Esophagus mucosa (tissue), 1 donor: ENCODE results near the gene PEPD. TPM values are rescaled to one million over a fixed set of nuclear protein-coding genes. Genes with fewer than 3 reads are reported as not detected.
A peak's percentile ranks its signal among the peaks of the same experiment; 100 is the strongest.
"Not testable (repeated sequence)": the region's sequence is repeated elsewhere in the genome, so short reads cannot be mapped to it uniquely, and the experiment has no call there.

Experiments
- ATAC-seq: fragments of 200-7000 bp; cut with Tn5 transposase; one replicate; pipeline ENCODE4 v1.9.1; 2020
- total RNA-seq: library from RNA; stranded (reverse); gene quantifications from one replicate; pipeline ENCODE4 v1.2.4, GENCODE V29; 2023
- donor health status: DM: yes; HTN: yes; CAD: no.

The PEPD gene
- total RNA-seq = 52.4 TPM

- ATAC-seq = peak; percentile 95
Measured at GRCh38 chr19:33521480-33522370, at the start of gene PEPD. PEPD (minus strand) TSS chr19:33521791; CDS start chr19:33521760, 31 bp downstream.

DNA sequence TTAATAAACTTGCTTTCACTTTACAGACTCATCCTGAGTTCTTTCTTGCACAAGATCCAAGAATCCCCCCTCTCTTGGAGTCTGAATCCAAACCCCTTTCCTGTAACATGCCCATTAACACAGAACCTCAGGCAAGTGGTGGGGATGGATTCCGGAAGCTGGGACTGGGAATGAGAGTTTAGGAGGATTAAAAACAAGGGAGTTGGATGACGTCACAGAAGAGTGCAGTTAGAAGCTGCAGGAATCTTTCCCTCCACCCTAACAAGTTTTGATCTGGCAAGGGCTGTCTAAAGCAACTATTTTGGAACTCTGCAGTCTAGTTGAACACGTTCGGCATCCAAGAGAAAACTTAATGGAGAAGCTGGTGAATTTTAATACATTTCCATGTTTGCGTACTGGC lies 48.2 kb upstream of the PEPD start:
- no peak for ATAC-seq

- ATAC-seq = no peak
Measured at GRCh38 chr19:33568706-33569105, 47.1 kb upstream of the PEPD start.

GRCh38 chr19:33564836-33565338 lies 43.3 kb upstream of the PEPD start:
- no peak for ATAC-seq

DNA sequence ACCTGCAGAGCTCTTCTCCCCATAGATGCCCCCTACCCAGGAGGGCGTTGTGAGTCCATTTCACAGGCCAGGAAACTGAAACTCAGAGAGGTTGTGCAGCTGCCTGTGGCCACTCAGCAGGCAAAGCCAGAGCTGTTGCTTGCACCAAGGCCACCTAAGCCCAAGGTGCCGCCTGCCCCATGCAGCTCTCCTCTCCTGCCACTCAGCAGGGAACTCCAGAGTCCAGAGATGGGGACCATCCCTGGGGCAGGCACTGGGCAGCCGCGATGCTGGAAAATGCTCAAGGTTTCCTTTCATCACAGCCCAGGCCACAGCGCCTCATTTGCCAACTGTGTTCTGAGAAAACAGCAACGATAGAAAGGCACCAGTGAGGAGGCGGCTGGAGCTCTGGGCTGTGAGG lies 41.0 kb upstream of the PEPD start:
- ATAC-seq = no peak

DNA sequence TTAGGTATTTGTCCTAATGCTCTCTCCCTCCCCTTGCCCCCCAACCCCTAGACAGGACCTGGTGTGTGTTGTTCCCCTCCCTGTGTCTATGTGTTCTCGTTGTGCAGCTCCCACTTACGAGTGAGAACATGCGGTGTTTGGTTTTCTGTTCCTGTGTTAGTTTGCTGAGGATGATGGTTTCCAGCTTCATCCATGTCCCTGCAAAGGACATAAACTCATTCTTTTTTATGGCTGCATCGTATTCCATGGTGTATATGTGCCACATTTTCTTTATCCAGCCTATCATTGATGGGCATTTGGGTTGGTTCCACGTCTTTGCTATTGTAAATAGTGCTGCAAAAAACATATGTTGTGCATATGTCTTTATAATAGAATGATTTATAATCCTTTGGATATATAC lies 40.1 kb upstream of the PEPD start:
- not testable (repeated sequence) for ATAC-seq

DNA sequence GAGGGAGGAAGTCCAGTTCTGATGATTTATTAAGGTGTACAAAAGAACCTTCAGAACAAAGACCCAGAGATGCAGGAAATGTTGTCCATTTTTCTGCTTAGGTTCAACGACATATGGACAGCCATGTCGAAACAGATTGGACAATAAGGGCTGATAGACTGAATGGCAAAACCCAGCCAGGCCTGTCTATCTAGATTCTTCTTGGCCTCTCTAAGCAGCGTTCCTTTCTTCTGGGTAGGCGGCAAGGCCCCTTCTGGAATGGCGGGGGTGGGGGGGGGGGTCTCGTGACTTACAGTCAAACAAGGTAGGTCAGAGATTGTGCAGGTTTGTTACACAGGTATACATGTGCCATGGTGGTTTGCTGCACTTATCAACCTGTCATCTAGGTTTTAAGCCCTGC lies 39.7 kb upstream of the PEPD start:
- no peak for ATAC-seq

- ATAC-seq = no peak
Measured at GRCh38 chr19:33559996-33560395, 38.4 kb upstream of the PEPD start.

GRCh38 chr19:33558856-33559255 lies 37.3 kb upstream of the PEPD start:
- ATAC-seq = peak; percentile 40

- no peak for ATAC-seq
Measured at GRCh38 chr19:33558151-33558550, 36.6 kb upstream of the PEPD start.

- ATAC-seq = no peak
Measured at GRCh38 chr19:33557720-33558119, 36.1 kb upstream of the PEPD start.

DNA sequence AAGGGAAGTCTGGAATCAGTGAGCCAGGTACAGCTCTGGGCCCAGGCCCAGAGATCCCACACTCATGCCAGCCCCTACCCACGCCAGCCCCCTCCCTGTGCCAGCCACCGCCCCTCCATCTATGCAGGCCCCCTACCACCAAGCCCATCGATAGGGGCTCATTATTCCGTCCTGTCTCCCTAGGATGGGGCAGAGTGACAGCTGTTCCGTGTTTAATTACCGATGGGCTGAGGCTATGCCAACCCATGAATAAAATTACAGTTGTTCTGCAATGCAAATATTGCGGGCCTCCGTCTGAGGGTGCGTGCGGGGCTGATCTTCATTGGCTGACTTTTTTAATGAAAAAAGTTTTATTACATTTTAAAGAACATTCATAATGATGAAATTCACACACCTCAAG lies 35.6 kb upstream of the PEPD start:
- ATAC-seq = no peak

GRCh38 chr19:33556261-33556660 lies 34.7 kb upstream of the PEPD start:
- ATAC-seq = no peak

GRCh38 chr19:33555726-33556125 lies 34.1 kb upstream of the PEPD start:
- ATAC-seq = not testable (repeated sequence)

- ATAC-seq = no peak
Measured at GRCh38 chr19:33554821-33555220, 33.2 kb upstream of the PEPD start.

GRCh38 chr19:33554391-33554790 lies 32.8 kb upstream of the PEPD start:
- ATAC-seq = no peak

GRCh38 chr19:33553530-33554310 lies 32.1 kb upstream of the PEPD start:
- ATAC-seq = no peak

GRCh38 chr19:33552928-33553279 lies 31.3 kb upstream of the PEPD start:
- ATAC-seq = no peak

DNA sequence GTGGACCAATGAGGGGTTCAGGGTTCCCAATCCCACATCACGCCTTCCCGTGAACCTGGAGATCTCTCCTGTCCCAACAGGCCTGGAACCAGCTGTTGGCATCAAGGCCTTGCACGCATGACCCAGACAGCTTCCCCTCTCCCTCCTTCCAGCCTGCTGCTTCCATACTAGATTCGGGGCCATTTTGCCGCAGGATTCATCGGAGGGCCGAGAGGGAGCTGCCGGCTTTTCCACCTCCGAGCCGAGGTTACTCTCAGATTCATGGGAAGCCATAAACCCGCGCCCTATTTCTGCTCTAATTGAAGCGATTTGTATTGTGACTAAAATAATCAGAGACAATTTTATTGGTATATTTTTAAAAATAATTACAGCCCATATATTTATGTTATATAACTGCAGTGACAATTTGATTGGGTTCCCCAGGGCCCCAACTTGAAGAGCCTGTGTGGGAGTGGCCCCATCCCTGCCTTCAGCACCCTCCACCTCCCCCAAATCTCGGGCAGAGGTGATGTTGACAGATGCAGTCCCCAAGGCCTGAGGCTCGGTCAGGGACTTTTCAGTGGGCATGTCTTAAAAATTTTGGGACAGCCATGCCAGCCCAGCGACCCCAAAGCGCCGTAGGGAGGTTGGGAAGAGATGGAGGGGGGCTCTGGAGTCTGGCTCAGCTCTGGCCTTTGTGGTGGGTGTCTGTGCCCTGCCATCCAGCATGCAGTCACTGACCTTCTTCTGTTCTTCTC lies 30.8 kb upstream of the PEPD start:
- no peak for ATAC-seq

DNA sequence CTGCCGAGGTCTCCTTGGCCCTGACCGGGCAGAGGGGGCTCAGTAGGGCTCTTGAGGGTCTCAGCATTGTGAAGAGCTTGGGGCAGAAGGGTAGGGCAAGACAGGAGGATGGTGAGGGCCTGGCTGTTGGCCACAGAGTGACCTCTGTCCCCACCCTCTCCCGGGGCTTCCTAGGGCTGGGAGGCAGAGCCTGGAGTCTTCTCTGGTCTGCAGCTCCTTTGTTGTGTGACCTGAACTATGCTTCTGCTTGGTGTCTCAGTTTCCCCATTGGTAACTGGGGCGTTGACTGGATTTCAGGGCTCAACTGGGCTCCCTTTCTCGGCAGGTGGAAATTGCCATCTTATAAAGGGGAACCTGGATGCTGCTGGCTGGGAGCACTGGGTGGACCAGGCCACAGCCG lies 30.1 kb upstream of the PEPD start:
- ATAC-seq = no peak

- ATAC-seq = no peak
Measured at GRCh38 chr19:33550768-33551167, 29.2 kb upstream of the PEPD start.

DNA sequence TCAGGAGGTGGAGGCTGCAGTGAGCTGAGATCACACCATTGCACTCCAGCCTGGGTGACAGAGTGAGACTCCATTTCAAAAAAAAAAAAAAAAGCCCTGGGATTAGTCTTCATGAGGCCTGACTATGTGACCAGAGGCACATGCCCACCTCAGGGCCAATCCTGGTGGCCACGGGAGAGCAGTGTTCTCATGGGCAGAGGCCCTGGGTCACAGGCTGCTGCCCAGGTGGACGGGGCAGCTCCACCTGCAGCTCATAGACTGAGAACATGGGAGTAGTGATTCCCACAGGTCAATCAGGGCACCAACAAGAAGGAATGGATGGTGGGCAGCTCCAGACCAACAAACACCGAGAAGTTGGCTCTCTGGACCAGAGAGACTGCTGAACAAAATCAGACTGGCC lies 26.1 kb upstream of the PEPD start:
- ATAC-seq = no peak

DNA sequence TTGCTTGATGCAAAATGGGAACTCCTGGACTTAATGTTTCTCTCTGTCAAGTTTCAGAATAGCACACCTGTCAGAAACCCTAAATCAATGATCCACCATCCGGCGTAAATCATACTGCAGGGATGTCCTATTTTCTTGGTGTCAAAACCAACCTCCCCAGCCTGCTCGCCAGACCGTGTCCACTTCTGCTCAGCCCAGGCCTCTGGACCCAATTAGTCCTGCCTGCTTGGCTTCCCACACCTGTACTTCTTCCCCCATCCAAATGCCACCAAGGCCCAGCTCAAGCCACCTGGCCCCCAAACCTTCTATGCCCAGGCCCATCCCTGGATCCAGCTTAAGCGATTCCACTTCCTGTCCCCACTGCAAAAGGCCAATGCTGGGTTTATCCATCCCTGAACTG lies 25.1 kb upstream of the PEPD start:
- ATAC-seq = no peak
